CD4-positive, alpha-beta T cell treated with Interleukin-15 for 4 hours (primary cell): Measurements from ENCODE around the gene NUTM2G.
"Not testable (repeated sequence)": the region's sequence is repeated elsewhere in the genome, so short reads cannot be mapped to it uniquely, and the experiment has no call there.

Experiments used
- DNase-seq: peaks from one replicate; pipeline ENCODE4 v3.0.0-alpha.2; 2020; ENCODE audit warnings: low spot score

The NUTM2G gene

GRCh38 chr9:96942181-96942580, 13.5 kb downstream of the NUTM2G start:
- not testable (repeated sequence) for DNase-seq

DNA sequence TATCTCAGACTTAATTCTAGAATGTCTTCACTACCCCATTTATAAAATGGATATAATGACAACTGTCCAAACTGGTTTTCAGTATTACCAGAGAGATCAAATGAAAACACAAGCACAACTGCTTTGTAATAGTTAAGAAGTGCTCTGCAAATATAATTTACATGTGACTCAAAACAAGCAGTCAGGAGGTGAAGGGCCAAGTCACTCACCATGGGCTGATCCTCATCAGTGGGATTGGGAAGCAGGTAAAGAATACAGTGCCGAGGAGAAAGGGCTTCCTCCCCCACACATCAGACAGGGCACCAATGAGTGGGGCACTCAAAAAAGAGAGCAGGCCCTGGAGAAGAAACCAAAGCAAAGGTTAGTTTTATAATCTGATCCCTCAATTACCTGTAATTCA, 20.7 kb downstream of the NUTM2G start:
- not testable (repeated sequence) for DNase-seq

DNA sequence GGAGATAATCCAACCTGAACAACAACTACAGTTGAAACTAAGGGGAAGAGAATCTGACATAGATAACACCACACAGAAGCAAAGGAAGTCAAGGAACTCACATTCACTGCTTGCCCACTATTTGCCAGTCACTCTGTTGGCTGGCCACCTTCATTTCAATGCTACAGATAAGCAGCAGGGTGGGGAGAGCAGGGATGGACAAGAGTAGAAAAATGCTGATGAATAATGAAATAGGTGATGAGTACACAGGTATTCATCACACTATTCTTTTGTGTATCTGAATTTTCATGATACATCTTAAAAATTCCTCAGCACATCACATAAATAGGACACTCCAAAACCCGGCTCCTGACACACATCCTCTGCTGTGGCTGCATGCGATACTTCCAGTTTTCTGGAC, 21.9 kb downstream of the NUTM2G start:
- not testable (repeated sequence) for DNase-seq

DNA sequence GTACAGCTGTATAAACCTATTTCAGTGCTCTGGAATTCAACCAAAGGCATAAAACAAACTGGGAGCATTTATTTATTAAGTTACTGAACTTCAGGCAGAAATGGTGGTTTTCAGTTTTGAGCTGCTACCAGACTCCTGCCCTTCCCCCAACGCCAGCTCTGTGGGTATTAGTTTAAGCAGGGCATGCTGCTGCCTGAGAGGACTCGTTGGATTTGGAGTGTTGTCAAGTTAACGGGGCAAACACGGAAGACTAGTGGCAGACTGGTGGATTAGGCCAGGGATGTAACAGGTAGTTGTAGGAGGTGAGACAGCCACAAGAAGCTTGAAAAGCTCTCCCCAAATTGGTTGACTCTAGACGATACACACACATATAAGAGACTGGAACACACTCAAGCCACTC, 38.9 kb downstream of the NUTM2G start:
- DNase-seq = not testable (repeated sequence)

- DNase-seq = not testable (repeated sequence)
These were observed 43.9 kb downstream of the NUTM2G start for GRCh38 chr9:96972552-96972951.

- not testable (repeated sequence) for DNase-seq
These were observed 45.4 kb downstream of the NUTM2G start for GRCh38 chr9:96974037-96974436.

- not testable (repeated sequence) for DNase-seq
These were observed 55.0 kb downstream of the NUTM2G start for GRCh38 chr9:96983496-96984122.

GRCh38 chr9:96984139-96984538, 55.5 kb downstream of the NUTM2G start:
- DNase-seq = not testable (repeated sequence)

GRCh38 chr9:96984887-96985286, 56.2 kb downstream of the NUTM2G start:
- not testable (repeated sequence) for DNase-seq
